GM11168 (cell line): ENCODE results near the gene MARCHF5.
"Not testable (repeated sequence)": the region's sequence is repeated elsewhere in the genome, so short reads cannot be mapped to it uniquely, and the experiment has no call there.

Experiments
- in situ Hi-C: fragments of 300-500 bp; cut with MboI; formaldehyde crosslinking; loops from one replicate; pipeline ENCODE4 v1.12.0; 2022; ENCODE audit warnings: low sequenced_read_pairs; ENCODE audit not compliant: unreplicated experiment

MARCHF5 gene

DNA sequence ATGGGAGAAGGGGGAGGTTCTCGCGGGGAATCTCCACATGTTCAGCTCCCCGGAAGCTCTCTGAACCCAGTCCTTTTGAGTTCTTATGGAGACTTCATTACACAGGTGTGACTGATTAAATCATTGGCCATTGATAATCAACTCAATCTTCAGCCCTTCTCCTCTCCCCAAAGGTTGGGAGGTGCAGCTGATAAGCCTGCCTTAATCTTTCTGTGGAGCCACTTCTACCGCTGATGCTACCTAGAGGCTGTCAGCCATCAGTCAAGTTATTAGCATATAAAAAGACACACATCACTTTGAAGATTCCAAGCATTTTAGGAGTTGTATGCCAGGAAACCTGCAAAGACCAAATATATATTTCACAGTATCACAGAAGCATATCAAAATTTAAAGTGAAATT is 91.7 kb downstream of the MARCHF5 start:
- in situ Hi-C loops: no loop called here

DNA sequence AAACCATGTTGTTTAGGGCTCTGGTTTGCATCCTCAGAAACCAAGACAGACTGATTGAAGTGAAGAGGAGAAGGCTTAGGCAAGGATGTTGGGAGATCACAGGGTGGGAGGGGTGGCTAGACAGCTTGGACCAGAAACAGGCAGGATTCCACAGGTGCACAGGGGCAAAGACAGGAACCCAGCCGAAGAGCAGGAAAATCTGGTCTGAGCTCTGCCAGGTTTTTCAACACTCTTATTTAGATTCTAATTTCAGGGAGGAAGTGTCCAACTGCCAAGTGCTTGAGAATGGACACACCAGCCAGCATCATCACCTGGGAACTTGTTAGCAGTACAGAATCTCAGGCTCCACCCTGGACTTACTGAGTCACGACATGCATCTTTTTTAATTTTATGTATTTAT is 93.8 kb downstream of the MARCHF5 start:
- in situ Hi-C loops: no loop called here

DNA sequence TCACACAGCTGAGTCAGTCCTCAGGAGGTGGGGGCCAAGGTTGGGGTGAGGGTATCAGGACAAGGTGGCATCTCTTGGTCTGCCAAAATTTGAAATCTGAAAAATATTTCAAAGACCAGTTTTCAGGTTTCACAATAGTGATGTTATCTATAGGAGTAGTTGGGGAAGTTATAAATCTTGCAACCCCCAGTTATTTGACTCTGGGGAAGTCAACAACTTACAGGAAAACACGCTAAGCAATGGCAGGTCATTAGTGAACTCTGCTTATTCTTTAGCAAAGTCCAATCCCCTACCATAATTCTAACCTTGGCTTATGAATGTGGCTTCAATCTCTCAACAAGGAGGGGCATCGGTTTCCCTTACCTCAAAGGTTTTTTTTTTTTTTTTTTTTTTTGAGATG is 94.9 kb downstream of the MARCHF5 start:
- in situ Hi-C loops: no loop called here

DNA sequence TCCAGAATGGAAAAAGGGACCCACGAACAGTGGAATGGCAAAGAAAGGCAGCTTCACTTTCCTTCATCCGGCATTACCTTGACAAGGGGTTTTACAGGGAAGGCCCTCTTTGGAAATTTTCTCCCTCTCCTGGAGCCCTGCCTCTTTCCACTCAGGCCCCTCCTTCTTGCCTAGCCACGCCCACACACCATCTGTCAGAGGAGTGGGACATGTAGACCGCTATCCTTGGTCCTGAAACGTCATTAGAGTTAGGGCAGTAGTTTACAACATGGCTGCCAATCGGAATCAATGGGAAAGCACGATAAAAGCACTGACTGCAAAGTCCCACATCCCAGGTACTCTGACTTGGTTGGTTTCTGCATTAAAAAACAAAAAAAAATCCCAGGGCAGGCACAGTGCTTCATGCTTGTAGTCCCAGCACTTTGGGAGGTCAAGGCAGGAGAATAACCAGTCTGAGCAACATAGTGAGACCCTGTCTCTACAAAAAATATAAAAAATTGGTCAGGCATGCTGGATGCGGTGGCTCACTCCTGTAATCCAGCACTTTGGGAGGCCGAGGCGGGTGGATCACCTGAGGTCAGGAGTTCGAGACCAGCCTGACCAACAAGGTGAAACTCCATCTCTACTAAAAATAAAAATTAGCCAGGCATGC is 96.4 kb downstream of the MARCHF5 start:
- in situ Hi-C loops: no loop called here

DNA sequence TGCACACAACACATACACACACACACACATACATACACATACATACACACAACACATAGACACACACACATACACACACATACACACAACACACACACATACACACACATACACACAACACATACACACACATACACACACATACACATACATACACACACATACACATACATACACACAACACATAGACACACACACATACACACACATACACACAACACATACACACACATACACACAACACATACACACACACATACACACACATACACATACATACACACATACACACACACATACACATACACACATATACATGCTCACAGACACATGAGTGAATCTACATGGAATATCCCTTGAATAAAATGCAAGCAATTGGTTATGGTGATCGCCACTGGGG is 102.2 kb downstream of the MARCHF5 start:
- in situ Hi-C loops: not testable (repeated sequence)

DNA sequence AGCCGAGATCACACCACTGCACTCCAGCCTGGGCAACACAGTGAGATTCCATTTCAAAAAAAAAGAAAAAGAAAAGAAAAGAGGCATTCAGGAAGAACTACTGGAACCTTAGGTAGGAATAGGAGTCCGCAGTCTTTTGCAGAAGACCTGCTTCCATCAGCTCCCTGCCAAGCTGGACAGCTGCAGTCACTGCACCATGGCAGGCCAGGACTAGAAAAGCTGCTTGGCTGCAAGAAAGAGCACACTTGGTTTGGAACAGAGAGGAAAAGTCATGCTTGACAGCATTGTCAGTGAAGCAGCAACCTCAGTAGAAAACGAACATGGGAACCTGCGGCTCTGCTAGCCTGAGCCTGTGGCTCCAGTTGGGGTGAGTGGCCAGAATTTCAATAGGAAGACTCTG is 104.3 kb downstream of the MARCHF5 start:
- in situ Hi-C loops: no loop called here

DNA sequence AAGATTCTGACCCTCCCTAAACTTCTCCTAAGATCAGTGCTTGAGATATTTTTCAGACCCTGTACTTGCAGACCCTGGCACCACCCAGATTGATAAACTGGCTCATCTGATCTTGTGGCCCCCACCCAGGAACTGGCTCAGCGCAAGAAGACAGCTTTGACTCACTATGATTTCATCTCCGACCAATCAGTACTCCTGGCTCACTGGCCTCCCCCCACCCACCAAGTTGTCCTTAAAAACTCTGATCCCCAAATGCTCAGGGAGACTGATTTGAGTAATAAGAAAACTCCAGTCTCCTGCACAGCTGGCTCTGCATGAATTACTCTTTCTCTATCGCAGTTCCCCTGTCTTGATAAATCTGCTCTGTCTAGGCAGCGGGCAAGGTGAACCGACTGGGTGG is 111.3 kb downstream of the MARCHF5 start:
- in situ Hi-C loops: not testable (repeated sequence)
